GM19240 (cell line): ENCODE results near the gene HHAT.
"Not testable (repeated sequence)": the region's sequence is repeated elsewhere in the genome, so short reads cannot be mapped to it uniquely, and the experiment has no call there.

Experiments
- DNase-seq: peaks from one replicate; pipeline ENCODE4 v3.0.0; 2011; ENCODE audit warnings: low spot score; ENCODE audit not compliant: insufficient read length

The HHAT gene

DNA sequence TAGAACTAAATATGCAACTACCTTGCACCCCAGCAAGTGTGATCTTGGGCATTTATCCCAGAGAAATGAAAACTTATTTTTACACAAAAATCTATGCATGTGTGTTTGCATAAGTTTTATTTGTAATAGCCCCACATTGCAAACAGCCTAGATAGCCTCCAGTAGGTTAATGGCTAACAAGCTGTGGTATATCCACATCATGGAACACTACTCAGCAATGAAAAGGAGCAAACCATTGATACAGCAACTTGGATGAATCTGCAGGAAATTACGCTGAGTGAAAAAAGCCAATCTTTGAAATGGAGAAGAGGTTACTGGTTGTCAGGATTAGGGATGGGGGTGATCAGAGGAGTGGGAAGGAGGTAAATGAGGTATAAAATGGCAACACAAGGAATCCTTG lies 67.8 kb downstream of the HHAT start:
- no peak for DNase-seq

DNA sequence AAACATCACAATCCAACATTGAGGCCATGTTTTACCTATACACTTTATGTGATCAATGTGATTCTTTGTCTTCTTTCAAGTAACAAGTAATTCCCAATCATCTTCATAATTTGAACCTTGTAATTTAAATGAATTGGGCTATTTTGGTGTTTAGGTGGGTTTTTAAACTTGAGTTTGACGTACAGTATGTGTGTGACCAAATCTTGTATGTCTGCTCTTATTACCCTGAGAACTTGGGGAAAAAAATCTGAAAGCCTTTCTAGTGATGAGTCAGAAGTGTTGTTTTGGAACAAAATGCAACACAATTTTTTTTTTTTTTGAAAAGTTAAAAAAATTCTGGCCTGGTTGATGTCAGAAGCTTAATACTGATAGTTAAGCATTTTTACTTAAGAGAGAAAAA lies 68.5 kb downstream of the HHAT start:
- DNase-seq: no peak

DNA sequence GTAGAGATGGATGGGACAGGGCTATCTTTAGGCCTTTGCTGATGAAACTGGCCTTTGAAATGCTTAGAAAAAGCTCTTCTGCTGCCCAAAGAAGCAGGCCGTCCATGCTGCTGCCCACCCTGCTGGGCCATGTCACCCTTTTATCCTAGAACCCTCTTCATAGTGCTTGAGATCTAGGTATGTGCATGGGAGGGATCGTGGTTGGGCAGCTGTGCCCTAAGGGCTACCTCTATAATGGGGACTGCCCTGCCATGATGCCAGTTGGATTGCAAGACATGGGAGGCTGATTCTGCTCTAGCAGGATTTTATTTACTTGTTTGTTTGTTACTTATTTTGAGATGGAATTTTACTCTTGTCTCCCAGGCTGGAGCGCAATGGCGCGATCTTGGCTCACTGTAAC lies 69.0 kb downstream of the HHAT start:
- DNase-seq: no peak

DNA sequence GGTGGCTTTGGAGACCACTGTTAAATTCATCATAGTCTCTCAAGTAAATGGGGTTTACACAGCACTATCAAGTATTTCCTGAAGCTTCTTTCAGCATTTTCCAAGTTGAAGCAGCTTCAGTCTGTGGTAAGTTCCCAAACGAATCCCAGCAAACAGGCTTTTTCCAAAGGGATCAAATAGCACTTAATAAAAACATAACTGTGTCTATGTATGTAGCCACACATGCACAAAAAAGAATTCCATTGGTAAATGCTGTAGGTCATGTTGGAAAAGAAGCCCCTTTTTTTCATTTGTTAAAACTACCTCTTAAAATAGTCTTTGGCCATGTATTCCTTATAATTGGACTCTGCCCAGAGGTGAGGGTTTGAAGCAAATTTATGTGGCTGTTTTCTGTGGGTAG lies 69.8 kb downstream of the HHAT start:
- DNase-seq: no peak

DNA sequence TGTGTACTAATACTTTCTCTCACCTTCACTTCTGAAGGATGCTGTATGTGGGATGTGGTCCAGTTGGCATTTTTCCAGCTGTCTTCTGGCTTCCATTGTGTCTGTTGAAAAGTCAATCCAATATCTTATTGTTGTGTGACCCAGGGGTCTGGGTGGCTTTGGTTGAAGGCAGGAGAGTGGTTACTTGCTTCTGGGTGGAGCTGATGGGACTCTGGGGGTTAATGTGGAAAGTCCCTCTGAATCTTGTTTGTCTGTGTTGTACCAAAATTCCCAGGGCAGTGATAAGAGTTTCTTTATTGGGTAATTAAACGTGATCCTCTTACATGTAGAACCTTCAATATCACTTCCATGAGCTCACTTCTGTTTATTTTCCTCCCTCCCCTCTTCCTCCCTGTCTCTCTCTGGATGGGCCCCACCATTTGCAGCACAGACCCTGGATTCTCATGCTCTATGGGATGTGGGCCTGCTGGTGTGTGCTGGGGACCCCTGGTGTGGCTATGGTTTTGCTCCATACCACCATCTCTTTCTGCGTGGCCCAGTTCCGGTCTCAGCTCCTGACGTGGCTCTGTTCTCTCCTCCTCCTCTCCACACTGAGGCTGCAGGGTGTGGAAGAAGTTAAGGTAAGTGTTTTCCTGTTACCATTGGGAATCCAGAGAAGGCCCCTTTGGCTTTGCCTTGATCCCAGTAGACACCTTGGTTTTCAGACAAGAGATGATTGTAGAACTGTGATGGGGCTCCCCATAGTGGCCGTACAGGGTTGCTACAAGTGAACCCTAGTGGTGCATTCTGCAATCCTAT lies 71.5 kb downstream of the HHAT start:
- DNase-seq: peak; percentile 20

DNA sequence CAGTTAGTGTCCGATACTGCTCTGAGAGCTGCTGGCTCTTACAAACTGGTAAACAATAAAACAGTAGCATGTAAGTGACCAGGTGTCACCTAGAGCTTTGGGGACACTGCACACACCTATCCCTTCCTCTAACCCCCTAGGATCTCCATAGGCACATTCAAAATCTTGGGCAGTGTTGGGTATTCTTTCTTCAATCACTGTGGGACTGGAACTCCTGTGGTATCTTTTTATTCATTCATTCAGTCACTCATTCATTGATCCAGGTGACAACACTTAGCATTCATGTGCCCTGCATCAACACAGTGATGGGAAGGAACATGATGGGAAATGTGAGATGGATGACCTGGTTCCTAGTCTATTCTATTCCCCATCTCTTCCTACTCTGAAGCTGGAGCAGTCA lies 73.9 kb downstream of the HHAT start:
- no peak for DNase-seq

DNA sequence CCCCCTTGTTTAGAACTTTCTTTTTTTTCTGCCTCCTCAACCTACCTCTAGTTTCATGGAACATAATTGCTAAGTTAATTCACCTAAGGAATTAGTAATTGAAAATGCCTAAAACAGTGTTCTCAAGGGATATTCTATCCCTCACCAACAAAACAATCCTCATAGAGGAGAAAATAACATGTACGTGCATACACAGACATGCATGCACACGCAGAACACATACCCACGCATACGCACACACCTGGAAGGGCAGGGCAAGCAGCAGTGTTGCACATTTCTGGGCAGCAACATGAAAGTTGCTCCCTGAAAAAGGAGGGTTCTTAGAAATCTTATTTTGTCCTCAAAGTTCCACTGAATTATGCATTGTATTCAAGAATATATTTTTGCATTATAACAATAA lies 76.6 kb downstream of the HHAT start:
- no peak for DNase-seq

DNA sequence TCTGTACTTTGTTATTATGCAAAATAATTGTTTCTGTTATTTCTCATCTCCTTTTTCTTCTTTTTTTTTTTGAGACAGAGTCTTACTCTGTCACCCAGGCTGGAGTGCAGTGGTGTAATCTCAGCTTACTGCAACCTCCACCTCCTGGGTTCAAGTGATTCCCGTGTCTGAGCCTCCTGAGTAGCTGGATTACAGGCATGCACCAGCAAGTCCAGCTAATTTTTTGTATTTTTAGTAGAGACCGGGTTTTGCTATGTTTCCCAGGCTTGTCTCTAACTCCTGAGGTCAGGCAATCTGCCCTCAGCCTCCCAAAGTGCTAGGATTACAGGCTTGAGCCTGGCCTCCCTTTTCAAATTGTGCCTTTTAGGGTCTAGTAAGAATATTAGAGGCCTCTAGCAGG lies 77.6 kb downstream of the HHAT start:
- DNase-seq: not testable (repeated sequence)

DNA sequence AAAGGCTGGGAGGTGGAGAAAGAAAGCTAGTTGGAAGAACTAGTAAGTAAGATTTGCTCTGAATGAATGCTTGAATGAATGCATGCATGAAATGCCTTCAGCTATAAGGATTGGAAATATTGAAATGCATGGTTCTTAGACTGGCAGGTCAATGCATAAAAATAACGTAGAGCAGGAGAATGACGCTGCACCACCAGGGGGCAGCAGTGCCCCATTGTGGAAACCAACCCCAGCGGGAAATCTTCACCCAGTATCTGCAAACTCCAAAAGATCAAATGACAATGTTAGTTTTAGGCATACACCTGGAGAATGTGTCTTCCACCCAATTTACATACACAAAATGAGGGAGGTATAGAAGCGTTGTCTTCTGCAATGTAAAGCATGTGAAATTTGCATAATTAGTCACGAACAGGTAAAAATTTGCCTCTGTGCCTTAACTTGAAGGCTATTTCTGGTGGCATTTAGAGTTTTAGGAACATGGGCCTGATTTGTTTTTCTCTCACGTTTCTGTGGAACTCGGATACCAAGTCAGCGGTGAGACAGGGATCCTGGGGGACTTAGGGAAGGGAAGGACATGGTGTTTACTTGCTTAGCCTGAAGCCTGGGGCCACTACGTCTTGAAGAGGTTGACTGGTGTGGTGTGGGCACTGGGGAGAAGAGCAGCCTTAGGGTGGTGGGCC lies 78.6 kb downstream of the HHAT start:
- DNase-seq: peak; percentile 30

DNA sequence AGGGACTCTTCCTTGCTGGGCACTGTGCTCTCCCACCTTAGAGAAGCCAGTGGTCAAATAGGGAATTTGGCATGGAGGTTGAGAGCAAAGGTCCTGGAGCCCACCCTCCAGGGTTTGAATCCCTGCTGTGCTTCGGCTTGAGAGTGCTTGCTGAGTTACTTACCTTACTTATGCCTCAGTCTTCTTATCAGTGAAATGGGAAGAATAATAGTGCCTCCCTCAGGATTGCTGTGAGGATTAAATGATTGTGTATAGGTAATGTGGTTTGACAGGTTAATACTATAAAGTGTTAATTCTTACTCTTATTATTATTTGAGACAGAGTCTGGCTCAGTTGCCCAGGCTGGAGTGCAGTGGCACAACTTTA lies 79.2 kb downstream of the HHAT start:
- DNase-seq: no peak

DNA sequence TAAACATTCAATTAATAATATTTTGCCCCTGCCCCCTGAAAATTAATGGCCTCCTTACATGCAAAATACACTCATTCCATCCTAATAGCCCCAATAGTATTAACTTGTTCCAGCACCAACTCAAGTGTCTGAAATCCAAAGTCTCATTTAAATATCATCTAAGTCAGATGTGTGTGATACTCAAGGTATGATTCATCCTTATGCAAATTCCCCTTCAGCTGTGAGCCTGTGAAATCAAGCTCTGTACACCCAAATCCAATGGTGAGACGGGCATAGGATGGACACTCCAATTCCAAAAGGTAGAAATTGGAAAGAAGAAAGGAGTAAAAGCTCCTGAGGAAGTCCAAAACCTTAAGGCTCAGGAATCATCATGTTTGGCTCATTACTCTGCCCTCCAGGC lies 83.5 kb downstream of the HHAT start:
- DNase-seq: no peak

DNA sequence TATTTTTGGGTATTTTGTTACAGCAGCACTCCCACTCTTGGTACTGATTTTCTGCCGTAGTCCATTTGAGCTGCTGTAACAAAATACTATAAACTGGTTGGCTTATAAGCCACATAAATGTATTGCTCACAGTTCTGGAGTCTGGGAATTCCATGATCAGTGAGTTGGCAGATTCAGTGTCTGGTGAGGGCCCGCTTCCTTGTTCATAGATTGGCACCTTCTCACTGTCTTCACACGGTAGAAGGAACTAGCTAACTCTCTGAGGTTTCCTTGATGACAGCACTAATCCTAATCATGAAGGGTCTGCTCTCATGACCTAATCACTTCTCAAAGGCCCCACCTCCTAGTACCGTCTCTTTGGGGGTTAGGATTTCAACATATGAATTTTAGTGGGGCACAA lies 85.2 kb downstream of the HHAT start:
- no peak for DNase-seq

DNA sequence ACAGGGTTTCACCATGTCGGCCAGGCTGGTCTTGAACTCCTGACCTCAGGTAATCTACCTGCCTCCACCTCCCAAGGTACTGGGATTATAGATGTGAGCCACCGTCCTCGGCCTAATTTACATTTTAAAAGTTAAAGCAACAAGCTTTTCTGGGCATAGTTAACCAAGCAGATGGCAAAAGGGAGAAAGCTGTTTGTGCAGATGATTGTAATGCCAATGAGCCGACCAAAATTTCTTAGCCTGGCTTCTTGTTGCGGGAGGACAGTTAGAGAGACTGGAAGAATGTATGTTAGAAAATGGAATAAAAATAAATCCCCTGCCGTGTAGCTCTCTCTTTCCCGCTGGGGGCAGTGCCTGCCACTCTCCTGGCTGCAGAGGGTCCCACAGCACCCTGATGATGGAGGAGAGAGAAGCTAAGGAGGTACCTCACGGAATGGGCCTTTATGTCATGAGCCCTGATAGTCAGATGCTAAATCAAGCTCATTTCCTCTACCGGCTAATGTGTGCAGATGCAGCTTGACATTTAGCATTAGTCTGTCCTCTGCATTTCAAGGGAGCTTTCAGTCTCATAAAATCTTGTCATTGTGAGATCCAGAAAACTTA lies 87.2 kb downstream of the HHAT start:
- DNase-seq: no peak

DNA sequence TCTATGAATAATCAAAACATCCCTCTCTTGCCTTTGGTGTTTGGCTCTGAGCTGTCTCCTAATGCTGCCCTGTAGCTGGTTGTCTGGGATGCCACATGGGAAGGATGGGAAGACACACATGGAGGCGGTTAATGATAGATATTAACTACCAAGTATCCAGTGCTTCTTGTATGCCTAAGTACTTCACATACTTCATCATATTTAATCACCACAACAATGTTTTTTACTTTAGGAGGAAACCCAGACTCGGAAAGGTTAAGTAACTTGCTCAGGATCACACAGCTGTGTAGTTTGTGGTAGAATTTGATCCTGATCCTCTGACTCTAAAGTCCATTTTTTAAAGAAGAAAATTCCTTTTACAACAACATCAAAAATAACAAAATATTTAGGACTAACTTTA lies 88.0 kb downstream of the HHAT start:
- no peak for DNase-seq

DNA sequence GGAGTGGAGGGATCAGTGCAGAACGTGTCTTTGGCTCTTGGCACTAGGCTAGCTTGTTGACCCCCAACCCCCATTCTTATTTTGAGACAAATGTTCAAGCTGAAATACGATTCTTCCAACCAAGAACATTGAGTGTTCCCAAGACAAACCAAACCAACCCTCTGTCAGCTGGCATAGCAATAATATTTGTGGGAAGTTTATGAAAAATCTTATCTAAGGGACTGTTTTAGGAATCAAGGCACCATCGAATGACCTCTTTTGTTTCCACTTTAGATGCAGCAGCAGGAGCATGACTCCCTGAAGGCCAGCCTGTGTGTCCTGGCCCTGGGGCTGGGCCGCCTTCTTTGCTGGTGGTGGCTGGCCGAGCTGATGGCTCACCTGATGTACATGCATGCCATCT lies 89.2 kb downstream of the HHAT start:
- no peak for DNase-seq

DNA sequence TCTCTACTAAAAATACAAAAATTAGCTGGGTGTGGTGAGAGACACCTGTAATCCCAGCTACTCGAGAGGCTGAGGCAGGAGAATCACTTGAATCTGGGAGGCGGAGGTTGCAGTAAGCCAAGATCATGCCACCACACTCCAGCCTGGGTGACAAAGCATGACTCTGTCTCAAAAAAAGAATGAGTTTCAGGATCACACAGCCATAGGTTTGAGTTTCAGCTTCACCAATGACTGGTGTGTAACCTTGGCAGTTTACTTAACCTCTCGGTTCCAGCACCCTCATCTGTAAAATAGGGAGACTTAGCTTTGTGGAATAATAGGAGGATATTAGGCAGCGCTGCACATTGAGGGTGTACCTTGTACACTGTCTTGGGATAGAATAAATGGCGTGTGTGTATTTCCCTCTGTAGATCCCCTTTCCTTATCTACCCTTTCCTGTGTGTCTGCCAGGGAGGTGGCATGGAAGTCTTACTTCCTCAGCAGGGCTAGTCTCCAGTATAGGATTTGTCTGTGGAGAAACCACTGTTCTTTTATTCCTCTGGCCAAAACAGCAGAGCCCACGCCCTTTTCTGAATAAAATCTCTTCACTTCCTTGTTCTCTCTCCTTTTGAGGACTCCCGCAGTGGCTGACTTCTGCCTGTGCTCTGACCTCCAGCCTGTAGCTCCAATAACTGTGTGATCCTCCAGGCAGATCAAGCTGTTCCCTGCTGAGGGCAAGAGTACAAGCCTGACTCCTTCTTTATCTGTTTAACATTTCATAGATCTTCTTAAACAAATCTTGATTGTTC lies 90.4 kb downstream of the HHAT start:
- DNase-seq: no peak

DNA sequence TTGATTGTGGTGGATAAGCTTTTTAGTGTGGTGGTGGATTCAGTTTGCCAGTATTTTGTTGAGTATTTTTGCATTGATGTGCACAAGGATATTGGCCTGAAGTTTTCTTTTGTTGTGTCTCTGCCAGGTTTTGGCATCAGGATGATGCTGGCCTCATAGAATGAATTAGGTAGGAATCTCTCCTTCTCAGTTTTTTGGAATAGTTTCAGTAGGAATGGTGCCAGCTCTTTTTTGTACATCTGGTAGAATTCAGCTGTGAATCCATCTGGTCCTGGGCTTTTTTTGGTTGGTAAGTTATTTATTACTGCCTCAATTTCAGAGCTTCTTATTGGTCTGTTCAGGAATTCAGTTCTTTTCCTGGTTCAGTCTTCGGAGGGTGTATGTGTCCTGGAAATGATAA lies 98.0 kb downstream of the HHAT start:
- not testable (repeated sequence) for DNase-seq

DNA sequence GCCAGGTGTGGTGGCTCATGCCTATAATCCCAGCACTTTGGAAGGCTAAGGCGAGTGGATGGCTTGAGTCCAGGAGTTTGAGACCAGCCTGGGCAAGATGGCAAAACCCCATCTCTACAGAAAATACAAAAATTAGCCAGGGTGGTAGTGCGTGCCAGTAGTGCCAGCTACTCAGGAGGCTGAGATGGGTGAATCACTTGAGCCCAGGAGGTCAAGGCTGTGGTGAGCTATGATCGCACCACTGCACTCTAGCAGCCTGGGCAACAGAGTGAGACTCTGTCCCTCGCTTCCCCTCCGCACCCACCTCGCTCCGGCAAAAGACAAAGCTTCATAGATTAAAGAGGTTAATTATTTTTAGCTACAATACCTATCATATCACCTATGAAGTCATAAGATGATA lies 100.0 kb downstream of the HHAT start:
- DNase-seq: no peak

DNA sequence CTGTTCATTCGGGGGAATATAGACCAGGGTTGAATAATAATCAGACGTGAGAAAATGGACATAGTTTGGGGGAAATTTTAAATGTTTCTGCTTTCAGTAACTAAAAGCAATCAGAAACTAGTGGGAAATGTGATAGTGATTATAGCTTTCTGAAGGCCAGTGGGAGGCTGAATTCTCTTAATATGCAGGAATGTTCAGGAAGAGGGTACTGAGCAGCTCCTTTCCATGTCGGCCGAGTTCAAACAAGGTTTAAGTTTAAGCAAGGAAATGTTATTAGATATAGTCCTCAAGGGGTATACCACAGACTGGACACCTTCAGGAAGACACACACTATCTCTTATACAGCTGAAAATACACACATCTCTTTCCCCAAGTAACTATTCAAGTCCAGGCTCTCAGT lies 105.5 kb downstream of the HHAT start:
- DNase-seq: no peak

DNA sequence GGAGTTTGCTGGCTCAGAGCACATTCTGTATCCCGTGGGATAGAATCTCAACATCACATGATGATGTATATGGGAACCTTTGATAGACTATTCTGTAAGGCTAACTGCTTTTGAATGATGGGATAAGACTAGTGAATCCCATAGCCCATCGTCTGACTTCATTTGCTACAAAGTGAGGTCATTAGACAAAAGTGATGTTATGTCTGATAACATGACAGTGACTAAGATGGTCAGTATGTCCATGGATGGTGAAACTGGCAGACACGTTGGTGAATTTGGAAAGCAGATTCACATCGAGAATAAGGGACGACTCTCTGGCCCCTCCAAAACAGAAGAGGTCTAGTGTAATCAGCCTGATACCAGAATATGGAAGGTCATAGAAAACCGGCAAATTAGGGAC lies 108.4 kb downstream of the HHAT start:
- no peak for DNase-seq

DNA sequence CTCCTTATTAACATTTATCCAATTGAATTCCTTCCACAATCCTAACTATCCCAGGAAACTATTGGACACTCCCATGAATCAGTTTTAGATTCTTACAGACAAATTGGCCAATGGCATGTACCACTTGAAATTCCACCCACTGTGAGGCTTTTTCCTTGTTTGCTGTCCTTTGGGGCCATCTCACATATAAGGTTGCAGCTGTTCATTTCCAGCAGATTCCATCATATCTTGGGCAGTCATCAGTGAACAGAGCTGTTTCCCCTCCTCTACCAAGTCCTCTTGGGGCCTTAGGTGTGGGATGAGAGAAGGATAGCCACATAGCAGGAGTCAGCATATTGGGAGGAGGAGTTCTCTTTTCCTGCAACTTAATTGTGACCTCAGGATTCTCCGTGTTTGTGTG lies 109.1 kb downstream of the HHAT start:
- DNase-seq: no peak
